Right ventricle myocardium superior (tissue), 1 donor: ENCODE results near the gene IFNA21. TPM values are rescaled to one million over a fixed set of nuclear protein-coding genes. Genes with fewer than 3 reads are reported as not detected.
"Not testable (repeated sequence)": the region's sequence is repeated elsewhere in the genome, so short reads cannot be mapped to it uniquely, and the experiment has no call there.

Experiments used
- ATAC-seq: fragments of 200-7000 bp; cut with Tn5 transposase; one replicate; pipeline ENCODE4 v1.9.1; 2020; ENCODE audit warnings: mild to moderate bottlenecking; ENCODE audit not compliant: poor library complexity
- DNase-seq: peaks from one replicate; pipeline ENCODE4 v3.0.0-alpha.2; 2020
- intact Hi-C: fragments of 100-400 bp; cut with DNase I; formaldehyde crosslinking; loops from one replicate; pipeline ENCODE4 v1.11.2; 2022
- long read RNA-seq: library from polyadenylated mRNA; unstranded; transcript quantifications from one replicate; pipeline ENCODE4 v2.0.0, GENCODE V29; 2021
- total RNA-seq: library from RNA; stranded (reverse); fragmentation: NEBNext Ultra II Directional; extraction: Animal tissue kit (Norgen Biotek cat#: 25700); gene quantifications from one replicate; pipeline ENCODE4 v1.2.1, GENCODE V29; 2021
- donor health status: DM: no; HTN: yes; CAD: no; lungs with severe emphysema.

Gene IFNA21
- total RNA-seq = not detected
- long read RNA-seq = 0 reads

DNA sequence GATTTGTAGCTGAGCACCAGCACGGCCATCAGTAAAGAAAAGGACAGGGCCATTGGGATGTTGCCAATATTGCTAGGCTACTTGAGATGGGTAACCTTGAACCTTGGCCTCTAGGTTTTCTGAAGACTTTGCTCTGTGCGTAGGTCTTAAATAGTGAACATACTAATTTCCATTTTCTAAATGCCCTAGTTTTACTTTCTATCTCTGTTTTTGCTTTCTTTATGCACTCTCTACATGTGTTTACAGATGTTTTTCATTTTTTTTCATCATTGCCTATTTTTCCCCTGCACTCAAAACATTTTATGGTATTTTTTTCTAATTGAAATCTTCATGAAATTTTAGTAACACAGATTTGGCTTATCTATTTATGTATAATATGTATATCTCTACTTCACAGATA lies at the start of gene IFNA21:
IFNA21 (minus strand) TSS at position 101 of the 400 bp plus-strand sequence; CDS start at position 53, 48 bp downstream.
- not testable (repeated sequence) for DNase-seq

GRCh38 chr9:21213411-21214326 lies 47.2 kb upstream of the IFNA21 start:
- DNase-seq, ATAC-seq: not testable (repeated sequence)

More for the DNA sequence above, at the start of gene IFNA21:
- intact Hi-C loops, ATAC-seq: not testable (repeated sequence)

GRCh38 chr9:21212160-21212559 lies 45.7 kb upstream of the IFNA21 start:
- DNase-seq, ATAC-seq, intact Hi-C loops: not testable (repeated sequence)

More at GRCh38 chr9:21213411-21214326, 47.2 kb upstream of the IFNA21 start:
- intact Hi-C loops = not testable (repeated sequence)

DNA sequence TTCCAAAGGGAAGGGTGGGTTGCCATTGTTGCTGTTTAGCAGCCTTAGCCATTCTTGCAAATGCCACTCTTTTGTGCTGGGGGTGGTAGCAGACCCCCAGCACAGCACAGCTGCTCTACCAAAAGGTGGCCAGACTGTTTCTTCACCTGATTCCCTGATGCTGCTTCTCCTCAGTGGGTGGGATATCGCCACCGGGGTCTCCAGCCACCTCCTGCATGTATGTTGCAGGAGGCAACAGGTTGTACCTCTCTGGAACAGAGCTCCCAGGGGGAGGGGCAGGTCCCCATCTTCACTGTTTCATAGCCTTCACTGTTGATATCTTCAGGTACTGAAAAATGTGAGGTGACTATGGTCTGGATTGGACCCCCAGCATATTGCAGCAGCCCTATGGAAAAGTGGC lies 44.3 kb upstream of the IFNA21 start:
- ATAC-seq, intact Hi-C loops, DNase-seq: not testable (repeated sequence)

DNA sequence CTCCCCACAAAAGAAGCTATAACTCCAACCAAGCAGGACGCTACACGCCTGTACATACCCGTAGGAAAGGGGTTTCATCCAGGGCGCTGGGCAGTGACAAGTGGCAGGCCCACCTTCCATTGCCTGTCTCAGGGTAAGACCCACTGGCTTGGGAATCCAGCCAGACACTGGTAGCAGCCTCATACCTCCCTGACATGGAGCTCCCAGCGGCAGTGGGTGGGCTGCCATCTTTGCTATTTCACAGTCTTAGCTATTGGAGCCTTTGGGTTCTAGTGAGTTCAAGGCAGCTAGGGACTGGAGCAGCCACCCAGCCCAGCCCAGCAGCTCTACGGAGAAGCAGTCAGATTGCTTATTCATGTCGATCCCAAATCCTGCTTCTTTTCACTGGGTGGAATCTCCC lies 43.9 kb upstream of the IFNA21 start:
- intact Hi-C loops = no loop called here
- no peak for ATAC-seq
- no peak for DNase-seq

DNA sequence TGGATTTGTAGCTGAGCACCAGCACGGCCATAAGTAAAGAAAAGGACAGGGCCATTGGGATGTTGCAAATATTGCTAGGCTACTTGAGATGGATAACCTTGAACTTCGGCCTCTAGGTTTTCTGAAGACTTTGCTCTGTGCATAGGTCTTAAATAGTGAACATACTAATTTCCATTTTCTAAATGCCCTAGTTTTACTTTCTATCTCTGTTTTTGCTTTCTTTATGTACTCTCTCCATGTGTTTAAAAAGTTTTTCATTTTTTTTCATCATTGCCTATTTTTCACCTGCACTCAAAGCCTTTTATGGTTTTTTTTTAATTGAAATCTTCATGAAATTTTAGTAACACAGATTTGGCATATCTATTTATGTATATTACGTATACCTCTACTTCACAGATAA lies 40.6 kb upstream of the IFNA21 start, which contains the start of gene IFNA10:
IFNA10 (minus strand) TSS at position 101 of the 400 bp plus-strand sequence; CDS start at position 55, 46 bp downstream.
- DNase-seq, ATAC-seq, intact Hi-C loops: not testable (repeated sequence)

GRCh38 chr9:21205204-21205603 lies 38.7 kb upstream of the IFNA21 start:
- no peak for DNase-seq
- ATAC-seq = no peak
- intact Hi-C loops = no loop called here

GRCh38 chr9:21202105-21202504 lies 35.6 kb upstream of the IFNA21 start, which contains the start of gene IFNA7:
IFNA7 (minus strand) TSS chr9:21202205; CDS start chr9:21202165, 40 bp downstream.
- intact Hi-C loops, ATAC-seq, DNase-seq: not testable (repeated sequence)

GRCh38 chr9:21194867-21195776 lies 28.7 kb upstream of the IFNA21 start:
- DNase-seq, intact Hi-C loops: not testable (repeated sequence)
- ATAC-seq = peak; percentile 71

GRCh38 chr9:21187487-21187886 lies 21.0 kb upstream of the IFNA21 start, which contains the start of gene IFNA4:
IFNA4 (minus strand) TSS chr9:21187587; CDS start chr9:21187531, 56 bp downstream.
- DNase-seq, ATAC-seq, intact Hi-C loops: not testable (repeated sequence)

DNA sequence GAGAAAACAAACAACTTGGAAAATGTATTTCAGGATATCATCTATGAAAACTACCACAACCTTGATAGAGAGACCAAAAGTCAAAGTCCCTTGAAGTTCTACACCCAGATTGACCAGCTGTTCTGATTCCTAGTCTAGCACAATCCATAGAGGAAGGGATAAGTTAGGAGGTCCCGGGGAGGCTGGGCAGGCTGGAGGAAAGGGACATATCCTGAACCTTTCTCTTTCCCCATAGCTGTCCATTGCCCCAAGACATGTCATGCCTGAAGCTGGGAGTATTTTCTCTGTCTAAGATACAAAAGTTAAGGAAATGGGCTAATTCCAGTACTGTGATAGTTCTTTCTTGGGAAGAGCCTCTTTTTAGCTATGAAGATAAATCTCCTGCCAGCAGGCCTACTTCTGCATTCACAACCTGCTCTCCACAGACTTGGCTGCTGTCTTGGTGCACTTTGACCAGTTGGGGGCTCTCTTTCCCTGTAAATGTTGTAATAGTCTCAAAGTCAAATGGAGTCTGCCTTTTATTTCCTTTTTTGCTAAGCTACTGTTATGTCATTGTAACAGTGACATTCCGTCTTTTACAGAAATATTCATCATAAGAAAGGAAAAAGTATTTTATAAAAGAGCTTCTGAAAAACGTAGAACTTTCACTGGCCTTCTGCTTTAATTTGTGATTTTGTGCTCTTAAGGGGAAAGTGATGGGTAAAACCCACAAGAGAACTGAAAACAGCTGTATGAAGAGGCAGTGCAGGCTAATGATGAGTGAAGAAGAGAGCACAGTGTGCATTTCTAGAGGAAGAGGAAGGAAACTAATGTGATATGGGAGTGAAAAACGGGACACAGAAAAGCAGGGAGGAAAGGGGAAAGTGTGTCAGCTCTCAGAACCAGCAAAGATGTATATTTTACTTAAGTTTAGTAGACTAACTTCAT lies 16.6 kb upstream of the IFNA21 start:
- ATAC-seq, intact Hi-C loops: not testable (repeated sequence)

GRCh38 chr9:21174671-21175070 lies 8.2 kb upstream of the IFNA21 start:
- no peak for DNase-seq
- ATAC-seq = no peak
- intact Hi-C loops = no loop called here

More for the DNA sequence above, 16.6 kb upstream of the IFNA21 start:
- DNase-seq = not testable (repeated sequence)

DNA sequence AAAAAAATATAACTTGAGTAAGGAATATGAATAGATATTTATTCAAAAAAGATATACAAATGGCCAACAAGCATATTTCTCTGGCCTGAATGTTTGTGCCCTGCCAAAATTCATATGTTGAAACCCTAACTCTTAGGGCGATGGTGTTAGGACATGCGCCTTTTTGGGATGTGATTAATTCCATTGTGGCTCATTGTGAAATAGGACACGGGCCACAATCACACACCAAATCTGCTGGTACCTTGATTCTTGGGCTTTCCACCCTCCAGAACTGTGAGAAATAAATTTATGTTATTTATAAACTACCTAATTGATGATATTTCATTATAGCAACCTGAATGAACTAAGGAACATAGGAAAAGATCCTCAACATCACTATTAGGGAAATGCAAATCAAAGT lies 5.7 kb upstream of the IFNA21 start:
- DNase-seq (no peak), ATAC-seq (no peak)
- intact Hi-C loops = no loop called here

GRCh38 chr9:21171351-21171750 lies 4.9 kb upstream of the IFNA21 start:
- intact Hi-C loops = no loop called here
- no peak for ATAC-seq
- no peak for DNase-seq

DNA sequence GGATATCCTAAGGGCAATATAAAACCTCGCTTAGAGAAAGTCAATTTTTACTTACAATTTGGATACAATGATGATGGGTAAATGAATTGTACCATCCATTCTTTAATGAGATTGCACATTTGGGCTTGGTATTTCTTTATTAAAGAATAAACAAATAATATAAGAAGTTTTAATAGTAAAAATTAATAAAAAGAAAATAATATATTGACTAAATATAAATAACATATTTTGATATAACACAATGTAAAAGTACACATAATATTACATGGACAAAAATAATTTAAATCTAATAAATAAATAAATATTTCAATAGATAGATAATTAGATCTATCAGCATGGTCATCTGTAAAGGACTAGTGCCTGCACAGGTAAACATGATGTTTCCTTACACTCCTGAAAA lies 944 bp downstream of the IFNA21 start:
- intact Hi-C loops = no loop called here
- no peak for ATAC-seq

GRCh38 chr9:21160178-21160577 lies 6.3 kb downstream of the IFNA21 start:
- intact Hi-C loops = no loop called here
- DNase-seq (no peak), ATAC-seq (no peak)

More for the DNA sequence above, 944 bp downstream of the IFNA21 start:
- DNase-seq = no peak

GRCh38 chr9:21155501-21155900 lies 11.0 kb downstream of the IFNA21 start:
- ATAC-seq (no peak), DNase-seq (no peak)
- intact Hi-C loops = no loop called here
